HepG2 (cell line): ENCODE results near the gene TMEM187. TPM values are rescaled to one million over a fixed set of nuclear protein-coding genes. Genes with fewer than 3 reads are reported as not detected.

ENCODE experiments used
- ATAC-seq: fragments of 200-7000 bp; cut with Tn5 transposase; 3 replicates; pipeline ENCODE4 v1.9.1; 2020; ENCODE audit warnings: mild to moderate bottlenecking, moderate library complexity
- BruUV-seq: library from RNA; stranded (reverse); fragments of 400-500 nt; replicated peaks from 2 replicates; lab custom pipeline; 2021; lab: Mats Ljungman, UMichigan
- CTCF ChIA-PET: fragments of 300-600 bp; formaldehyde crosslinking; extraction: SDS; loops from one replicate; lab custom pipeline; 2021; ENCODE audit warnings: low total read pairs, inconsistent platforms, low intra/inter-chr PET ratio; lab: Yijun Ruan, JAX
- POLR2A ChIA-PET: fragments of 350-600 bp; sonication (Branson Sonifier 250); formaldehyde crosslinking; loops from one replicate; lab custom pipeline; 2020; ENCODE audit warnings: antibody characterized with exemption, inconsistent platforms; lab: Yijun Ruan, JAX
- DNase-seq: peaks from one replicate; pipeline ENCODE4 v3.0.0-alpha.2; 2015; ENCODE audit warnings: low spot score
- FAIRE-seq: peaks from 3 replicates; lab custom pipeline; 2011; peaks lifted over from hg19 to GRCh38; lab: Jason Lieb, UNC
- H2AFZ ChIP-seq: one replicate; pipeline ENCODE4 v1.6.1; 2011; ENCODE audit warnings: low read length, inconsistent platforms
- H3K27ac ChIP-seq: fragments of 300-600 bp; 3 replicates; pipeline ENCODE4 v1.8.0; 2011; ENCODE audit warnings: mixed run types, mild to moderate bottlenecking, mixed read lengths, low read length, inconsistent platforms; ENCODE audit not compliant: insufficient read depth; ENCODE audit errors: extremely low read length
- H3K27me3 ChIP-seq, 2 experiments: fragments of 200-600 bp in 1 of 2; 2 replicates in 1 of 2; 3 replicates in 1 of 2; pipeline versions ENCODE4 v1.6.0 to v1.8.0; 2011; ENCODE audit warnings: low read length in 2 of 2, mild to moderate bottlenecking in 2 of 2, moderate library complexity in 2 of 2, inconsistent platforms in 1 of 2; ENCODE audit not compliant: insufficient read depth in 2 of 2, control insufficient read depth in 1 of 2
- H3K36me3 ChIP-seq, 2 experiments: fragments of 200-600 bp in 1 of 2; replicated peaks in 1 of 2; 2 replicates in 1 of 2; 3 replicates in 1 of 2; pipeline versions ENCODE4 v1.5.1 to v1.8.0; 2011; ENCODE audit warnings: low read length in 2 of 2, inconsistent platforms in 1 of 2; ENCODE audit not compliant: insufficient read depth in 2 of 2, control insufficient read depth in 1 of 2
- H3K4me1 ChIP-seq: 2 replicates; pipeline ENCODE4 v1.5.1; 2012; ENCODE audit warnings: low read length, inconsistent platforms; ENCODE audit not compliant: insufficient read depth
- H3K4me2 ChIP-seq: 2 replicates; pipeline ENCODE4 v1.6.0; 2011; ENCODE audit warnings: low read depth, low read length, inconsistent platforms
- H3K4me3 ChIP-seq, 3 experiments: fragments of 200-600 bp in 1 of 3; sonication (generic), shearing (Covaris generic) in 1 of 3; replicated peaks in 1 of 3; 2 replicates each; pipeline ENCODE4 v1.5.1; 2011 to 2016; ENCODE audit warnings: low read length in 3 of 3, inconsistent platforms in 2 of 3, low read depth in 2 of 3, mild to moderate bottlenecking in 2 of 3, control low read depth in 1 of 3, mixed read lengths in 1 of 3; ENCODE audit not compliant: insufficient read depth in 1 of 3
- H3K79me2 ChIP-seq: one replicate; pipeline ENCODE4 v1.6.1; 2011; ENCODE audit warnings: low read length, inconsistent platforms; ENCODE audit not compliant: insufficient read depth
- H3K9ac ChIP-seq: 2 replicates; pipeline ENCODE4 v1.6.0; 2011; ENCODE audit warnings: mild to moderate bottlenecking, low read depth, low read length, inconsistent platforms; ENCODE audit not compliant: insufficient read depth
- H3K9me3 ChIP-seq: 2 replicates; pipeline ENCODE4 v1.5.1; 2012; ENCODE audit warnings: mild to moderate bottlenecking, low read length
- H4K20me1 ChIP-seq: 2 replicates; pipeline ENCODE4 v1.6.0; 2011; ENCODE audit warnings: inconsistent platforms, mild to moderate bottlenecking, low read length, moderate library complexity; ENCODE audit not compliant: insufficient read depth
- ATAD3A ChIP-seq: sonication (generic); formaldehyde crosslinking; IDR thresholded peaks from 2 replicates; pipeline ENCODE4 v1.4.0; 2020; ENCODE audit warnings: missing genetic modification reagents
- CENPT ChIP-seq: sonication (generic); formaldehyde crosslinking; IDR thresholded peaks from 2 replicates; pipeline ENCODE4 v1.8.0; 2022; ENCODE audit warnings: low read depth, mild to moderate bottlenecking, moderate library complexity, missing genetic modification reagents
- NFIB ChIP-seq: sonication (generic); formaldehyde crosslinking; IDR thresholded peaks from 2 replicates; pipeline ENCODE4 v1.9.0; 2021; ENCODE audit warnings: missing genetic modification reagents, mild to moderate bottlenecking, borderline replicate concordance
- SMAD9 ChIP-seq: sonication (generic); formaldehyde crosslinking; IDR thresholded peaks from 2 replicates; pipeline ENCODE4 v1.5.1; 2020; ENCODE audit warnings: mild to moderate bottlenecking, missing genetic modification reagents
- SUZ12 ChIP-seq: fragments of 150-350 bp; IDR thresholded peaks from 2 replicates; pipeline ENCODE4 v1.6.1; 2014; ENCODE audit warnings: low read depth, low read length
- TCF7 ChIP-seq: sonication (generic); IDR thresholded peaks from 2 replicates; pipeline ENCODE4 v1.6.1; 2016; ENCODE audit warnings: antibody characterized with exemption, low read depth
- ZFX ChIP-seq: sonication (generic); formaldehyde crosslinking; IDR thresholded peaks from 2 replicates; pipeline ENCODE4 v1.4.0; 2020; ENCODE audit warnings: mild to moderate bottlenecking, low read depth, missing genetic modification reagents, moderate library complexity
- ZSCAN25 ChIP-seq: sonication (generic); formaldehyde crosslinking; IDR thresholded peaks from 2 replicates; pipeline ENCODE4 v1.8.0; 2022; ENCODE audit warnings: mild to moderate bottlenecking, missing genetic modification reagents
- ZZZ3 ChIP-seq: sonication (generic); formaldehyde crosslinking; IDR thresholded peaks from 2 replicates; pipeline ENCODE4 v1.4.0; 2020; ENCODE audit warnings: missing genetic modification reagents, mild to moderate bottlenecking, borderline replicate concordance
- WGBS: methylation state at CpG from one replicate; pipeline ENCODE4 v1.1.6; 2017; ENCODE audit warnings: low lambda C conversion rate; 5-methylcytosine and 5-hydroxymethylcytosine counted together
- in situ Hi-C: cut with HindIII; loops from 2 replicates; pipeline ENCODE4 v1.10.0; 2017; ENCODE audit warnings: low pct_unique_long_range_greater_than_20kb; ENCODE audit not compliant: extremely low pct_ligation_motif_present
- intact Hi-C: fragments of 100-400 bp; cut with micrococcal nuclease; formaldehyde crosslinking; loops from one replicate; pipeline ENCODE4 v1.10.0; 2022; ENCODE audit not compliant: unreplicated experiment
- polyA plus RNA-seq, 8 experiments: library from polyadenylated mRNA; depleted of rRNA in 3 of 8; stranded (reverse) in 7 of 8; unstranded in 1 of 8; fragments of >200 nt; fragmentation: Illumina TruSeq in 4 of 8; extraction: Trizol in 4 of 8; gene quantifications; 2 replicates each; pipeline versions ENCODE4 v1.2.1 to v1.2.3, GENCODE V29; 2011 to 2016; ENCODE audit warnings: low read depth in 4 of 8, missing spikeins in 1 of 8, mixed read lengths in 1 of 8; ENCODE audit not compliant: insufficient read depth in 1 of 8
- total RNA-seq, 5 experiments: library from RNA; depleted of rRNA; stranded (reverse); fragments of >200 nt; fragmentation: Illumina TruSeq; extraction: Trizol; gene quantifications; 2 replicates each; pipeline ENCODE4 v1.2.3, GENCODE V29; 2016; ENCODE audit warnings: low read depth in 1 of 5
- TF ChIP-seq, protein P1 (sequence below): IDR thresholded peaks from 2 replicates; pipeline ENCODE4 v1.6.1; 2016; ENCODE audit warnings: low read depth, control low read depth
- TF ChIP-seq, protein P2 (sequence below): sonication (generic); formaldehyde crosslinking; IDR thresholded peaks from 2 replicates; pipeline ENCODE4 v1.4.0; 2020; ENCODE audit warnings: mild to moderate bottlenecking, missing genetic modification reagents

The TMEM187 gene
- total and polyA plus RNA-seq, 2 of the 13 experiments (the other 11 are each of a cell fraction or from before 2014, with no cell fraction given), result 2.2 to 6.2 TPM

DNA sequence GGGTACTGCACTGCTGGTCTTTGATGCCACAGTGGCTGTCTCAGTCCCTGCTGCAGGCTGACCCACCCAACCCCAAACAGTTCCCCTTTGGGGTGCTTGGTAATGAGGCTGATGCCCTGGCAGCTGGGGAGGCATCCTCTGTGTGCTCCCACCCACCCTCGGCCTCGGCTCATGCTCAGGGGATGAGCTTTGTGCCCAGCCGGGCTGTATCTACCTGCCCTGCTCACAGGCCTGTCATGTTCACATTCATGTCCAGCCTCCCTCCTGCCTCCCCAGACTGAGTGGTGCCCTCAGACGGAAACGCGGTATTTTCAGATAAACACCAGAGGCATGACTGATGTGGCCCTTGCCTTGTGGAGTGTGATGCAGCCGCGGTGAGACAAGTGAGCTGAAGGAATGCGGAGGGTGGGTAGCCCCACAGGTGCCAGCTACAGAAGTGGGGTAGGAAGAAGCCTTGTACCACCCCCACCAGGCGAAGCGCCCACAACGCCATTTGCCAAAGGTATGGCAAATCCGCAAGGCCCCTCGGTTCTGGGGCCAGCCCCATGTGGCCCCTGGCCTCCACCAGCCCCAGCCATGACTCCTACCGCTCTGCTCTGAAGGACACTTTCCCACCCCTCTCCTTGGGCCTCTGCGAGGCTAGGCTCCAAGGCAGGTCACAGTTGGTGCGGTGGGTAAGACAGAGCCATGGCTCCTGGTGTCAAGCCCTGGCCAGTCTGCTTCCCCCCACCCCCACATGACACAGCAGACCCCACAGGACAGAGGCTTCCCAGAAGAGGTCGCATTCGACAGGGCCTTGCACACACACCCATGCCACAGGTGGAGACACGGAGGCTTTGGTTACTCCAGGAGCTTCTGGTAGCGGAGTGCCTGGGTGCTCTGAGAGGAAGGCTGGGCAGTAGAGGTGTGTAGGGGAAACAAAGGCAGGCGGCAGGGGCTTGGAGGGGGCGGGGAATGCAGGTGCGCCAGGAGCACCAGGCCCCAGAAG is 26.3 kb upstream of the TMEM187 start:
- Histone ChIP-seq H3K27me3 (no peaks in the 10 kb centered on the region), H4K20me1 (no peaks in the 10 kb centered on the region), H3K79me2 (no peaks in the 10 kb centered on the region), H3K27ac (peak overlapping the region; percentile 63), H3K9ac (0 out of 2 replicates have a peak overlapping the region, but pooled peaks have one; percentile 22), H2AFZ (no peak overlapping the region), H3K9me3 (no peaks in the 10 kb centered on the region), H3K4me1 (peaks cover 59% of the 10 kb centered on the region), H3K36me3 (peaks cover 3 to 12% of the 10 kb centered on the region in 2 experiments; a peak in 4 of 5 replicates), H3K4me3 (no peak overlapping the region), H3K4me2 (peak overlapping the region; percentile 23; the same call in 1 of the 2 replicates)
- ChIA-PET POLR2A (interaction anchor here (0.7 to 5.8 kb wide), 10 partner anchors 9 to 183 kb away, joined by 3 to 82 read pairs (median 6); partner anchors contain the start of genes HCFC1, IDH3G, NAA10 and PLXNB3), CTCF (interaction anchor here (3.6 kb wide), 1 partner anchor 23 kb away, joined by 29 read pairs; no protein-coding TSS in a partner anchor)
- ATAC-seq, result peak; percentile 39
- no peak for FAIRE-seq
- peak; percentile 48 for DNase-seq
- intact Hi-C loops, result loop anchor here (2.0 to 10.0 kb wide), 2 partner anchors 21 to 181 kb away; partner anchors contain the start of gene PLXNB3
- BruUV-seq, result no TSS peak
- WGBS, result 38% methylated on average over 10 of the region's 24 CpGs
- in situ Hi-C loops, result no loop called here
- TF ChIP-seq, protein P1, sequence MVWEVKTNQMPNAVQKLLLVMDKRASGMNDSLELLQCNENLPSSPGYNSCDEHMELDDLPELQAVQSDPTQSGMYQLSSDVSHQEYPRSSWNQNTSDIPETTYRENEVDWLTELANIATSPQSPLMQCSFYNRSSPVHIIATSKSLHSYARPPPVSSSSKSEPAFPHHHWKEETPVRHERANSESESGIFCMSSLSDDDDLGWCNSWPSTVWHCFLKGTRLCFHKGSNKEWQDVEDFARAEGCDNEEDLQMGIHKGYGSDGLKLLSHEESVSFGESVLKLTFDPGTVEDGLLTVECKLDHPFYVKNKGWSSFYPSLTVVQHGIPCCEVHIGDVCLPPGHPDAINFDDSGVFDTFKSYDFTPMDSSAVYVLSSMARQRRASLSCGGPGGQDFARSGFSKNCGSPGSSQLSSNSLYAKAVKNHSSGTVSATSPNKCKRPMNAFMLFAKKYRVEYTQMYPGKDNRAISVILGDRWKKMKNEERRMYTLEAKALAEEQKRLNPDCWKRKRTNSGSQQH (CRISPR knock-in tag), result no peak
- TF ChIP-seq ATAD3A (CRISPR knock-in tag), result no peak
- TF ChIP-seq SUZ12, result no peak
- no peak for TF ChIP-seq ZZZ3 (CRISPR knock-in tag)
- TF ChIP-seq NFIB (CRISPR knock-in tag), result no peak
- no peak for TF ChIP-seq ZSCAN25 (CRISPR knock-in tag)
- TF ChIP-seq SMAD9, result no peak
- no peak for TF ChIP-seq TCF7
- no peak for TF ChIP-seq CENPT (CRISPR knock-in tag)
- TF ChIP-seq, protein P2, sequence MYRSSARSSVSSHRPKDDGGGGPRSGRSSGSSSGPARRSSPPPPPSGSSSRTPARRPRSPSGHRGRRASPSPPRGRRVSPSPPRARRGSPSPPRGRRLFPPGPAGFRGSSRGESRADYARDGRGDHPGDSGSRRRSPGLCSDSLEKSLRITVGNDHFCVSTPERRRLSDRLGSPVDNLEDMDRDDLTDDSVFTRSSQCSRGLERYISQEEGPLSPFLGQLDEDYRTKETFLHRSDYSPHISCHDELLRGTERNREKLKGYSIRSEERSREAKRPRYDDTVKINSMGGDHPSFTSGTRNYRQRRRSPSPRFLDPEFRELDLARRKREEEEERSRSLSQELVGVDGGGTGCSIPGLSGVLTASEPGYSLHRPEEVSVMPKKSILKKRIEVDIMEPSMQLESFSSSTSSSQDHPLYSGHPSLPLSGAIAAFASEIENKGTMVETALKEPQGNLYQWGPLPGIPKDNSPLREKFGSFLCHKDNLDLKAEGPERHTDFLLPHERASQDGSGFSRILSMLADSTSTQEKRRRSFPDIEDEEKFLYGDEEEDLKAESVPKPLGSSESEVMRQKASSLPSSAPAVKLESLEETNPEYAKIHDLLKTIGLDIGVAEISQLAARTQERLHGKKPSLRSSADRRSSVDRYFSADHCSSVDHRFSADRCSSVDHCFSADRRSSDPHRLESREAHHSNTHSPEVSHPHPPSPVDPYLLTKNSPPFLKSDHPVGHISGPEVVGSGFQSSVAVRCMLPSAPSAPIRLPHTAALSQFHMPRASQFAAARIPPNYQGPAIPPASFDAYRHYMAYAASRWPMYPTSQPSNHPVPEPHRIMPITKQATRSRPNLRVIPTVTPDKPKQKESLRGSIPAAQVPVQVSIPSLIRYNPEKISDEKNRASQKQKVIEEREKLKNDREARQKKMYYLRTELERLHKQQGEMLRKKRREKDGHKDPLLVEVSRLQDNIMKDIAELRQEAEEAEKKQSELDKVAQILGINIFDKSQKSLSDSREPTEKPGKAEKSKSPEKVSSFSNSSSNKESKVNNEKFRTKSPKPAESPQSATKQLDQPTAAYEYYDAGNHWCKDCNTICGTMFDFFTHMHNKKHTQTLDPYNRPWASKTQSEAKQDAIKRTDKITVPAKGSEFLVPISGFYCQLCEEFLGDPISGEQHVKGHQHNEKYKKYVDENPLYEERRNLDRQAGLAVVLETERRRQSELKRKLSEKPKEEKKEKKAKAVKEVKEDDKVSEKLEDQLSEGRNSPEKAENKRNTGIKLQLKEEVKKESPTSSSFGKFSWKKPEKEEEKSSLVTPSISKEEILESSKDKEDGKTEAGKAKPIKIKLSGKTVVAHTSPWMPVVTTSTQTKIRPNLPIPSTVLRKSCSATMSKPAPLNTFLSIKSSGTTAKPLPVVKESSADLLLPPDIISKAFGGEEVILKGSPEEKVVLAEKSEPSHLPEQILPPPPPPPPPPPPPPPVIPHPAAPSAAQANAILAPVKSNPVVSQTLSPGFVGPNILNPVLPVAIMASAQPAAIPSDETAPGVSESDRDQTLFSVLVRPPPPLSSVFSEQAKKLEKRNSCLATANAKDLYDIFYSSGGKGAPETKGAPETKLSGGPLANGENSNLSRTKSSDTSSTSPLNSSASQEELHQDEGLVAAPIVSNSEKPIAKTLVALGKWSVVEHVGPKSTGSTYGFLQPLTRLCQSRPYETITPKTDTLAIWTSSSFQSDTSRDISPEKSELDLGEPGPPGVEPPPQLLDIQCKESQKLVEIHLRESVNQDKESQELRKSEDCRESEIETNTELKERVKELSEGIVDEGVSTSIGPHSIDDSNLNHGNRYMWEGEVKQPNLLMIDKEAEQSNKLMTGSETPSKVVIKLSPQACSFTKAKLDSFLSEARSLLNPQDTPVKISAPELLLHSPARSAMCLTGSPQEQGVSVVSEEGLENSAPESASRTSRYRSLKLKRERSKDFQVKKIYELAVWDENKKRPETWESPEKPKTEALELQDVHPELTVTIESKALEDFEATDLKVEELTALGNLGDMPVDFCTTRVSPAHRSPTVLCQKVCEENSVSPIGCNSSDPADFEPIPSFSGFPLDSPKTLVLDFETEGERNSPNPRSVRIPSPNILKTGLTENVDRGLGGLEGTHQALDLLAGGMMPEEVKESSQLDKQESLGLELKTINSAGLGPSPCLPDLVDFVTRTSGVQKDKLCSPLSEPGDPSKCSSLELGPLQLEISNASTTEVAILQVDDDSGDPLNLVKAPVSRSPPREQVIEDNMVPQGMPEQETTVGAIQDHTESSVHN (CRISPR knock-in tag), result no peak
- TF ChIP-seq ZFX (CRISPR knock-in tag), result peak; percentile 41; the same call in 1 of the 2 replicates
